Neural cell (in vitro differentiated cells): ENCODE data around the gene AKAP9. TPM values are rescaled to one million over a fixed set of nuclear protein-coding genes. Genes with fewer than 3 reads are reported as not detected.
"Not testable (repeated sequence)": the region's sequence is repeated elsewhere in the genome, so short reads cannot be mapped to it uniquely, and the experiment has no call there.

ENCODE experiments used
- H2AFZ ChIP-seq: fragments of 200-600, 300-800 bp; sonication (generic), shearing (Covaris generic); 2 replicates; pipeline ENCODE4 v1.6.0; 2014; ENCODE audit warnings: low read depth, mild to moderate bottlenecking, antibody characterized with exemption, low read length, moderate library complexity
- H3F3A ChIP-seq: fragments of 200-600 bp; shearing (Covaris generic); 2 replicates; pipeline ENCODE4 v1.6.1; 2016; ENCODE audit warnings: mild to moderate bottlenecking, moderate library complexity, mixed read lengths, antibody characterized with exemption, low read length; ENCODE audit not compliant: insufficient read depth, poor library complexity, severe bottlenecking
- H3K27ac ChIP-seq: fragments of 200-600, 300-800 bp; sonication (generic), shearing (Covaris generic); 2 replicates; pipeline ENCODE4 v1.5.1; 2014; ENCODE audit warnings: mild to moderate bottlenecking, low read length, moderate library complexity
- H3K27me3 ChIP-seq: fragments of 300-800, 200-600 bp; sonication (generic), shearing (Covaris generic); 2 replicates; pipeline ENCODE4 v1.6.0; 2014; ENCODE audit warnings: mild to moderate bottlenecking, low read depth, low read length, moderate library complexity; ENCODE audit not compliant: insufficient read depth
- H3K36me3 ChIP-seq: fragments of 300-800, 200-600 bp; sonication (generic), shearing (Covaris generic); 2 replicates; pipeline ENCODE4 v1.5.1; 2014; ENCODE audit warnings: mild to moderate bottlenecking, antibody characterized with exemption, low read length, moderate library complexity; ENCODE audit not compliant: insufficient read depth
- H3K4me2 ChIP-seq: fragments of 300-800, 200-600 bp; sonication (generic), shearing (Covaris generic); 2 replicates; pipeline ENCODE4 v1.6.0; 2014; ENCODE audit warnings: mild to moderate bottlenecking, low read length
- H3K4me3 ChIP-seq: fragments of 300-800, 200-600 bp; sonication (generic), shearing (Covaris generic); 2 replicates; pipeline ENCODE4 v1.5.1; 2014; ENCODE audit warnings: mild to moderate bottlenecking, low read length, moderate library complexity
- H3K79me2 ChIP-seq: fragments of 200-600 bp; shearing (Covaris generic); replicated peaks from 2 replicates; pipeline ENCODE4 v1.6.0; 2014; ENCODE audit warnings: mild to moderate bottlenecking, low read length, moderate library complexity; ENCODE audit not compliant: insufficient read depth
- H3K9ac ChIP-seq: fragments of 300-800, 200-600 bp; sonication (generic), shearing (Covaris generic); 2 replicates; pipeline ENCODE4 v1.6.1; 2016; ENCODE audit warnings: mild to moderate bottlenecking, low read length, mixed read lengths
- H3K9me2 ChIP-seq: fragments of 200-600 bp; shearing (Covaris generic); 2 replicates; pipeline ENCODE4 v1.6.1; 2016; ENCODE audit warnings: mild to moderate bottlenecking, low read length, mixed read lengths; ENCODE audit not compliant: insufficient read depth
- H3K9me3 ChIP-seq: fragments of 200-600, 300-800 bp; sonication (generic), shearing (Covaris generic); 2 replicates; pipeline ENCODE4 v1.6.1; 2016; ENCODE audit warnings: mild to moderate bottlenecking, mixed run types, low read length, moderate library complexity, mixed read lengths
- H4K20me1 ChIP-seq: fragments of 200-600 bp; shearing (Covaris generic); 2 replicates; pipeline ENCODE4 v1.6.1; 2016; ENCODE audit warnings: mild to moderate bottlenecking, mixed run types; ENCODE audit not compliant: insufficient read depth
- EP300 ChIP-seq: fragments of 450-650 bp; conservative IDR thresholded peaks from 2 replicates; pipeline ENCODE4 v1.6.1; 2014; ENCODE audit warnings: antibody characterized with exemption, mild to moderate bottlenecking, moderate library complexity; ENCODE audit not compliant: poor library complexity, severe bottlenecking
- EZH2 ChIP-seq: fragments of 200-600, 300-800 bp; shearing (Covaris generic), sonication (generic); IDR thresholded peaks from 2 replicates; pipeline ENCODE4 v1.6.1; 2014; ENCODE audit warnings: antibody characterized with exemption, low read length, borderline replicate concordance, mild to moderate bottlenecking; ENCODE audit not compliant: insufficient read depth, poor library complexity, severe bottlenecking
- MXI1 ChIP-seq: fragments of 450-650 bp; conservative IDR thresholded peaks from 2 replicates; pipeline ENCODE4 v1.6.1; 2014; ENCODE audit warnings: antibody characterized with exemption, mild to moderate bottlenecking; ENCODE audit not compliant: poor library complexity, severe bottlenecking
- POLR2AphosphoS5 ChIP-seq: IDR thresholded peaks from 2 replicates; pipeline ENCODE4 v1.6.1; 2012
- RAD21 ChIP-seq: fragments of 450-650 bp; conservative IDR thresholded peaks from 2 replicates; pipeline ENCODE4 v1.6.1; 2014; ENCODE audit warnings: antibody characterized with exemption, mild to moderate bottlenecking, moderate library complexity
- SMC3 ChIP-seq: fragments of 450-650 bp; conservative IDR thresholded peaks from 2 replicates; pipeline ENCODE4 v1.6.1; 2014; ENCODE audit warnings: antibody characterized with exemption, mild to moderate bottlenecking, moderate library complexity; ENCODE audit not compliant: poor library complexity
- TAF1 ChIP-seq: IDR thresholded peaks from 2 replicates; pipeline ENCODE4 v1.6.1; 2012; ENCODE audit warnings: low read depth
- polyA plus RNA-seq: library from polyadenylated mRNA; depleted of rRNA; stranded (reverse); fragments of >200 nt; gene quantifications from 2 replicates; pipeline ENCODE4 v1.2.3, GENCODE V29; 2014
- TF ChIP-seq, protein P1 (sequence below): fragments of 450-650 bp; IDR thresholded peaks from 2 replicates; pipeline ENCODE4 v1.5.1; 2014; ENCODE audit warnings: antibody characterized with exemption, mild to moderate bottlenecking, moderate library complexity; ENCODE audit not compliant: poor library complexity, severe bottlenecking
- TF ChIP-seq, protein P2 (sequence below): IDR thresholded peaks from 2 replicates; pipeline ENCODE4 v1.6.1; 2012; ENCODE audit warnings: borderline replicate concordance

The AKAP9 gene
- polyA plus RNA-seq, 1 donor from 2014 or later: 120 TPM

DNA sequence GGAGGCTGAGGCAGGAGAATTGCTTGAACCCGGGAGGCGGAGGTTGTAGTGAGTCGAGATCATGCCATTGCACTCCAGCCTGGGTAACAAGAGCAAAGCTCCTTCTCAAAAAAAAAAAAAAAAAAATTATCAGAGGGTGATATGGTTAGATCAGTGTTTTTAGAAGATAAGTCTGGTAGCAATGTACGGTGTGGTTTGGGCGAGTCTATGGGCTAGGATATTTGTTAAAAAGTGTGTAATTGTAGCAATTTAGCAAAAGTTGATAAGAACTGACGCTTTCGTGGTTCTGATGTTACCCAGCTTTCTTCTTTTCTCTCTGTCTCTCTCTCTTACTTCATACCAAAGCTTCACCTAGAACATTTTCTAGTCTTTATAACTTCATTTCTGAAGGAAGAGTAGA, 200.5 kb downstream of the AKAP9 start:
- no peaks in the 10 kb centered on the region for H4K20me1 ChIP-seq
- H3K9me2 ChIP-seq: no peaks in the 10 kb centered on the region
- no peak overlapping the region for H3K4me2 ChIP-seq
- no peak overlapping the region for H3K4me3 ChIP-seq
- H3K9me3 ChIP-seq: no peaks in the 10 kb centered on the region
- no peaks in the 10 kb centered on the region for H3K79me2 ChIP-seq
- H3K27ac ChIP-seq: no peak overlapping the region
- no peak for TF ChIP-seq RAD21
- TF ChIP-seq, protein P1, sequence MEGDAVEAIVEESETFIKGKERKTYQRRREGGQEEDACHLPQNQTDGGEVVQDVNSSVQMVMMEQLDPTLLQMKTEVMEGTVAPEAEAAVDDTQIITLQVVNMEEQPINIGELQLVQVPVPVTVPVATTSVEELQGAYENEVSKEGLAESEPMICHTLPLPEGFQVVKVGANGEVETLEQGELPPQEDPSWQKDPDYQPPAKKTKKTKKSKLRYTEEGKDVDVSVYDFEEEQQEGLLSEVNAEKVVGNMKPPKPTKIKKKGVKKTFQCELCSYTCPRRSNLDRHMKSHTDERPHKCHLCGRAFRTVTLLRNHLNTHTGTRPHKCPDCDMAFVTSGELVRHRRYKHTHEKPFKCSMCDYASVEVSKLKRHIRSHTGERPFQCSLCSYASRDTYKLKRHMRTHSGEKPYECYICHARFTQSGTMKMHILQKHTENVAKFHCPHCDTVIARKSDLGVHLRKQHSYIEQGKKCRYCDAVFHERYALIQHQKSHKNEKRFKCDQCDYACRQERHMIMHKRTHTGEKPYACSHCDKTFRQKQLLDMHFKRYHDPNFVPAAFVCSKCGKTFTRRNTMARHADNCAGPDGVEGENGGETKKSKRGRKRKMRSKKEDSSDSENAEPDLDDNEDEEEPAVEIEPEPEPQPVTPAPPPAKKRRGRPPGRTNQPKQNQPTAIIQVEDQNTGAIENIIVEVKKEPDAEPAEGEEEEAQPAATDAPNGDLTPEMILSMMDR: no peak
- TF ChIP-seq EP300: no peak
- no peaks in the 10 kb centered on the region for H3K36me3 ChIP-seq
- no peak overlapping the region for H2AFZ ChIP-seq
- H3F3A ChIP-seq: no peaks in the 10 kb centered on the region
- H3K9ac ChIP-seq: no peak overlapping the region
- H3K27me3 ChIP-seq: no peaks in the 10 kb centered on the region

DNA sequence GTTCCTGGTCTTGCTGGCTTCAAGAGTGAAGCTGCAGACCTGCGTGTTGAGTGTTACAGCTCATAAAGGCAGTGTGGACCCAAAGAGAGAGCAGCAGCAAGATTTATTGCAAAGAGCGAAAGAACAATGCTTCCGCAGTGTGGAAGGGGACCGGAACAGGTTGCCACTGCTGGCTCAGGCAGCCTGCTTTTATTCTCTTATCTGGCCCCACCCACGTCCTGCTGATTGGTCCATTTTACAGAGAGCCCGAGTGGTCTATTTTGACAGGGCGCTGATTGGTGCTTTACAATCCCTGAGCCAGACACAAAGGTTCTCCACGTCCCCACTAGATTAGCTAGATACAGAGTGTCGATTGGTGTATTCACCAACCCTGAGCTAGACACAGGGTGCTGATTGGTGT, 202.1 kb downstream of the AKAP9 start:
- H3K27me3 ChIP-seq, H3K9me2 ChIP-seq, H3K79me2 ChIP-seq, H2AFZ ChIP-seq, H4K20me1 ChIP-seq, H3K4me2 ChIP-seq, H3K9ac ChIP-seq, H3K36me3 ChIP-seq, H3F3A ChIP-seq, H3K27ac ChIP-seq, H3K9me3 ChIP-seq, H3K4me3 ChIP-seq: not testable (repeated sequence)

DNA sequence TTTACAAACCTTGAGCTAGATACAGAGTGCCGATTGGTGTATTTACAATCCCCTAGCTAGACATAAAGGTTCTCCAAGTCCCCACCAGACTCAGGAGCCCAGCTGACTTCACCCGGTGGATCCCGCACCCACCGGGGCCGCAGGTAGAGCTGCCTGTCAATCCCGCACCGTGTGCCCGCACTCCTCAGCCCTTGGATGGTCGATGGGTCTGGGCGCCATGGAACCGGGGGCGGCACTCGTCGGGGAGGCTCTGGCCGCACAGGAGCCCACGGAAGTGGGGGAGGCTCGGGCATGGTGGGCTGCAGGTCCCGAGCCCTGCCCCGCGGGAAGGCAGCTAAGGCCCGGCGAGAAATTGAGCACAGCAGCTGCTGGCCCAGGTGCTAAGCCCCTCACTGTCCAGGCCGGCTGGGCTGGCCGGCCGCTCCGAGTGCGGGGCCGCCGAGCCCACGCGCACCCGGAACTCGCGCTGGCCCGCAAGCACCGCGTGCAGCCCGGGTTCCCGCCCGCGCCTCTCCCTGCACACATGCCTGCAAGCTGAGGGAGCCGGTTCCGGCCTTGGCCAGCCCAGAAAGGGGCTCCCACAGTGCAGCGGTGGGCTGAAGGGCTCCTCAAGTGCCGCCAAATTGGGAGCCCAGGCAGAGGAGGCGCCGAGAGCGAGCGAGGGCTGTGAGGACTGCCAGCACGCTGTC, 202.7 kb downstream of the AKAP9 start:
- H3K9me3 ChIP-seq, H3K4me3 ChIP-seq, H3K9me2 ChIP-seq, H3K27ac ChIP-seq, H3K4me2 ChIP-seq, H3K79me2 ChIP-seq, H3F3A ChIP-seq, H3K36me3 ChIP-seq, H2AFZ ChIP-seq, H4K20me1 ChIP-seq, H3K9ac ChIP-seq, H3K27me3 ChIP-seq: not testable (repeated sequence)

DNA sequence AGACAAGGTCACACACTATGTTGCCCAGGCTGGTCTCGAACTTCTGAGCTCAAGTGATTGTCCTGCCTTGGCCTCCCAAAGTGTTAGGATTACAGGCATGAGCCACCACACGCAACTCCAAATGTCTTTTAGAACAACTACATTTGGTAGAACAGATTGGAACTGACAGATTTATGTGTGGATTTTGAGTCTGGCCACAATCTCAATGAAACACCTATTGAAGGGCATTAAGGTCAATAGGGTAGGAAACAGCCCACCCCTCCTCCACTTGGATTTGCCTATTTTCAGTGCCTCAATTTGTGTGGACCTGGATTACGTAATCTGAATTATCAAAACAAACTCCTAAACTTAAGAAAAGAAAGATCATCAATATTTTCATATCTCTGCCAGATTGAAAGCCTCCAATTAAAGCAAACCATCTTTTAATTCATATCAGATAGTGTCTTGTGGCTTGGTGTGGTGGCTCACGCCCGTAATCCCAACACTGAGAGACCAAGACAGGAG, 209.1 kb downstream of the AKAP9 start:
- no peaks in the 10 kb centered on the region for H3K9me2 ChIP-seq
- no peaks in the 10 kb centered on the region for H3K9me3 ChIP-seq
- H3F3A ChIP-seq: no peaks in the 10 kb centered on the region
- H3K36me3 ChIP-seq: no peaks in the 10 kb centered on the region
- no peak overlapping the region for H3K27ac ChIP-seq
- H3K4me3 ChIP-seq: no peak overlapping the region
- no peaks in the 10 kb centered on the region for H3K27me3 ChIP-seq
- H3K79me2 ChIP-seq: no peaks in the 10 kb centered on the region
- no peak overlapping the region for H3K9ac ChIP-seq
- TF ChIP-seq EZH2: no peak
- no peak for TF ChIP-seq EP300
- TF ChIP-seq, protein P1: no peak
- no peak for TF ChIP-seq MXI1
- TF ChIP-seq SMC3: no peak
- TF ChIP-seq, protein P2, sequence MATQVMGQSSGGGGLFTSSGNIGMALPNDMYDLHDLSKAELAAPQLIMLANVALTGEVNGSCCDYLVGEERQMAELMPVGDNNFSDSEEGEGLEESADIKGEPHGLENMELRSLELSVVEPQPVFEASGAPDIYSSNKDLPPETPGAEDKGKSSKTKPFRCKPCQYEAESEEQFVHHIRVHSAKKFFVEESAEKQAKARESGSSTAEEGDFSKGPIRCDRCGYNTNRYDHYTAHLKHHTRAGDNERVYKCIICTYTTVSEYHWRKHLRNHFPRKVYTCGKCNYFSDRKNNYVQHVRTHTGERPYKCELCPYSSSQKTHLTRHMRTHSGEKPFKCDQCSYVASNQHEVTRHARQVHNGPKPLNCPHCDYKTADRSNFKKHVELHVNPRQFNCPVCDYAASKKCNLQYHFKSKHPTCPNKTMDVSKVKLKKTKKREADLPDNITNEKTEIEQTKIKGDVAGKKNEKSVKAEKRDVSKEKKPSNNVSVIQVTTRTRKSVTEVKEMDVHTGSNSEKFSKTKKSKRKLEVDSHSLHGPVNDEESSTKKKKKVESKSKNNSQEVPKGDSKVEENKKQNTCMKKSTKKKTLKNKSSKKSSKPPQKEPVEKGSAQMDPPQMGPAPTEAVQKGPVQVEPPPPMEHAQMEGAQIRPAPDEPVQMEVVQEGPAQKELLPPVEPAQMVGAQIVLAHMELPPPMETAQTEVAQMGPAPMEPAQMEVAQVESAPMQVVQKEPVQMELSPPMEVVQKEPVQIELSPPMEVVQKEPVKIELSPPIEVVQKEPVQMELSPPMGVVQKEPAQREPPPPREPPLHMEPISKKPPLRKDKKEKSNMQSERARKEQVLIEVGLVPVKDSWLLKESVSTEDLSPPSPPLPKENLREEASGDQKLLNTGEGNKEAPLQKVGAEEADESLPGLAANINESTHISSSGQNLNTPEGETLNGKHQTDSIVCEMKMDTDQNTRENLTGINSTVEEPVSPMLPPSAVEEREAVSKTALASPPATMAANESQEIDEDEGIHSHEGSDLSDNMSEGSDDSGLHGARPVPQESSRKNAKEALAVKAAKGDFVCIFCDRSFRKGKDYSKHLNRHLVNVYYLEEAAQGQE: no peak
- TF ChIP-seq RAD21: no peak
- TF ChIP-seq TAF1: no peak
- TF ChIP-seq POLR2AphosphoS5: no peak
- H4K20me1 ChIP-seq: no peaks in the 10 kb centered on the region
- H2AFZ ChIP-seq: no peak overlapping the region
- no peak overlapping the region for H3K4me2 ChIP-seq
